ENCODE results near the gene NHLRC1.
"Not testable (repeated sequence)": the region's sequence is repeated elsewhere in the genome, so short reads cannot be mapped to it uniquely, and the experiment has no call there.

NHLRC1 gene

GRCh38 chr6:18122128-18123093, at the start of gene NHLRC1:
Gene NHLRC1 (minus strand): TSS chr6:18122677. CDS start chr6:18122606, 71 bp downstream.
- peak; percentile 83 to 87 for DNase-seq

- no peak for DNase-seq
Observed at GRCh38 chr6:18171871-18172270, 49.4 kb upstream of the NHLRC1 start.

- no peak for DNase-seq
Observed at GRCh38 chr6:18168264-18168663, 45.8 kb upstream of the NHLRC1 start.

- DNase-seq: no peak
Observed at GRCh38 chr6:18166312-18167036, 44.0 kb upstream of the NHLRC1 start.

- DNase-seq: no peak
Observed at GRCh38 chr6:18165751-18166150, 43.3 kb upstream of the NHLRC1 start.

GRCh38 chr6:18162401-18162800, 39.9 kb upstream of the NHLRC1 start:
- no peak for DNase-seq

- DNase-seq: no peak
Observed at GRCh38 chr6:18161431-18161830, 39.0 kb upstream of the NHLRC1 start.

GRCh38 chr6:18160911-18161310, 38.4 kb upstream of the NHLRC1 start:
- no peak for DNase-seq

GRCh38 chr6:18155864-18156421, 33.5 kb upstream of the NHLRC1 start:
- DNase-seq: peak; percentile 64 to 65

- peak; percentile 98 to 99 for DNase-seq
Observed at GRCh38 chr6:18155150-18155863, 32.8 kb upstream of the NHLRC1 start, which contains the start of gene KDM1B. Gene KDM1B (plus strand): TSS chr6:18155422. CDS start chr6:18159896, 4,474 bp downstream.

- no peak for DNase-seq
Observed at GRCh38 chr6:18154507-18155149, 32.2 kb upstream of the NHLRC1 start, which contains the start of gene TPMT. Gene TPMT (minus strand): TSS chr6:18155077. CDS start chr6:18149127, 5,950 bp downstream.

- DNase-seq: no peak
Observed at GRCh38 chr6:18153311-18153703, 30.8 kb upstream of the NHLRC1 start.

GRCh38 chr6:18151801-18152200, 29.3 kb upstream of the NHLRC1 start:
- DNase-seq: no peak

GRCh38 chr6:18151391-18151790, 28.9 kb upstream of the NHLRC1 start:
- not testable (repeated sequence) for DNase-seq

- DNase-seq: no peak
Observed at GRCh38 chr6:18148304-18149025, 26.0 kb upstream of the NHLRC1 start.

GRCh38 chr6:18147616-18148015, 25.1 kb upstream of the NHLRC1 start:
- no peak for DNase-seq

GRCh38 chr6:18147160-18147559, 24.7 kb upstream of the NHLRC1 start:
- DNase-seq: no peak

GRCh38 chr6:18142591-18142861, 20.0 kb upstream of the NHLRC1 start:
- no peak for DNase-seq

- no peak for DNase-seq
Observed at GRCh38 chr6:18141805-18142590, 19.5 kb upstream of the NHLRC1 start.

- no peak for DNase-seq
Observed at GRCh38 chr6:18139935-18140621, 17.6 kb upstream of the NHLRC1 start.

Measured in activated T-cell treated with anti-CD3 and anti-CD28 coated beads, Interleukin-2, amount 50 U/mL, for 48 hours (primary cell).